Mucosa of rectum (tissue), 2 donors: ENCODE data around the gene DNAJC21.

ENCODE experiments used
- H3K27ac ChIP-seq, 2 donors: one replicate each; pipeline ENCODE4 v1.7.0; 2013; ENCODE audit warnings: inconsistent platforms in 2 of 2, low read depth in 2 of 2, low read length in 2 of 2
- H3K27me3 ChIP-seq, 2 donors: one replicate each; pipeline ENCODE4 v1.7.0; 2013; ENCODE audit warnings: low read length in 2 of 2; ENCODE audit not compliant: control insufficient read depth in 2 of 2, insufficient read depth in 2 of 2
- H3K36me3 ChIP-seq, 2 donors: one replicate each; pipeline ENCODE4 v1.7.0; 2013; ENCODE audit warnings: low read length in 2 of 2; ENCODE audit not compliant: control insufficient read depth in 2 of 2, insufficient read depth in 2 of 2
- H3K4me1 ChIP-seq, 2 donors: one replicate each; pipeline ENCODE4 v1.7.0; 2013; ENCODE audit warnings: low read length in 2 of 2, mild to moderate bottlenecking in 1 of 2; ENCODE audit not compliant: control insufficient read depth in 2 of 2, insufficient read depth in 2 of 2
- H3K4me3 ChIP-seq, 2 donors: one replicate each; pipeline ENCODE4 v1.7.0; 2013; ENCODE audit warnings: low read length in 2 of 2
- H3K9ac ChIP-seq, 2 donors: one replicate each; pipeline ENCODE4 v1.7.0; 2013; ENCODE audit warnings: low read length in 2 of 2, low read depth in 1 of 2, mild to moderate bottlenecking in 1 of 2
- H3K9me3 ChIP-seq, 2 donors: one replicate each; pipeline ENCODE4 v1.7.0; 2013; ENCODE audit warnings: low read length in 2 of 2; ENCODE audit not compliant: control insufficient read depth in 2 of 2
- donor health status: healthy.
- donor health status: Normal muscosa, but diverticular disease.

The DNAJC21 gene

DNA sequence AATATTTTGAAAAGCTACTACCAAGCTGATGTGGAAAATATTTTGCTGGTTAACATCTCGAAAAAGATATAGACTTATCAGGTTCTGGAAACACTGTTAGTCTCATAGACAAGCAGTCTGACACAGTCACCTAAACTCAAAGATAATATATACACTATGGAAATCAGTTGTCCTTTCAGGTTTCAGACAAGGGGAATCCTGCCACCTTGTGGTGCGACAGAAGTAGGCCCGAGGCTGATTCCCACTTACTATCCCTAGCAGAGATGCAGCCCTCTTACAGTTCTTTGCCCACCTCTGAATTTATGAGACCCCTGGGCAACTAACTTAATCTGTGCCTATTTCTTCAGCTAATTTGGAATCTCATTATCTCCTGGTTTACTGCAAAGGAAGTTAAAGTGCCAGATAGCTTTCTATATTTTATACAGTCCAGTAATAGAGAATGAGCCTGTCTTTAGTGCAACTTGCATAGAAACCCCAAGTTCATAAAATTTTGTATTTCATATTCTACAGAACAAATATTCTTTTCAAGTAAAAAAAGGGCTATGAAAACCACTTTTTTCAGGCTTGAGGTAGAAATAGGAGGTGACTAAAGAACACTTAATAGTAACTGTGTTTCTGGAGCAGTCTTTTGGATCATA is 31.0 kb upstream of the DNAJC21 start:
- Histone ChIP-seq H3K9ac (no peak overlapping the region), H3K36me3 (no peaks in the 10 kb centered on the region), H3K27ac (no peak overlapping the region), H3K9me3 (no peaks in the 10 kb centered on the region), H3K4me1 (peaks cover 0 to 2% of the 10 kb centered on the region in 2 donors), H3K27me3 (no peaks in the 10 kb centered on the region), H3K4me3 (no peak overlapping the region)

DNA sequence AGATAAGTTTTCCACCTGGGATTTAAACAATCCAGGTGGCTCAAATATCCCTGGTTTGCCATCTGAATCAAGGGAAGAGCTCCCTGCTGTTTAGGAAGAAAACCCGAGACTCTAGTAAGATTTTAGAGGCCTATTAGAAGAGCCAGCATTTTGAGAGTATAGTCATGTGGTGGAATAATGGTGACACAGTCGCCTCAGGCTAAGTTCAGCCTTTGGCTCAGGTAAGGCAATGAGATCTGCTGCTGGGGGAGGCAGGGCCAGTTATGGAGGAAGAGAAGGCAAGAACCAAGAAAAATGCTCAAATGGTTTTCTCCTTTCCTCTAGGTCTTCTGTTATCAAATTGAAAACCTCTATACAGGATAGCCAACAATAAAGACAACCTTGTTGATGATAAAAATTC is 30.3 kb upstream of the DNAJC21 start:
- peaks cover 0 to 2% of the 10 kb centered on the region in 2 donors for H3K4me1 ChIP-seq
- H3K9ac ChIP-seq = no peak overlapping the region
- H3K27me3 ChIP-seq = no peaks in the 10 kb centered on the region
- no peaks in the 10 kb centered on the region for H3K36me3 ChIP-seq
- H3K9me3 ChIP-seq = no peaks in the 10 kb centered on the region
- H3K4me3 ChIP-seq = no peak overlapping the region
- no peak overlapping the region for H3K27ac ChIP-seq

DNA sequence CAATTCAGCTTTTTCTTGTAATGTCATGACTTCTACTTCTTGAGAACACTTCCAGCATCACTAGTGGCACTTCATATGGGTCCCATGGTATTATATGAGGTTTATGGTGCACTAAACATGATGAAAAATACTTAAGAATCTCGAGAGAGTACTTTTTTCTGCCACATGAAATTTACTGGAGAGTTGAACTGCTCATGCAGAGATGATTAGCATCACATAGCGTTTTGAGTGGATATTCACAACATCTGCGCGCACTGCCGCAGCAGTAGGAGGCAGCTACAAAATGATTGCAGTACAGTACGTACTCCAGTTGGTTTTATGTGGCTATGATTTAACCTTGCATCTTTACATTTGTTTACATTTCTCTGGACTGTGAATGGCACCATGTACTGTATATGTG is 28.7 kb upstream of the DNAJC21 start:
- H3K27ac ChIP-seq = no peak overlapping the region
- H3K27me3 ChIP-seq = no peaks in the 10 kb centered on the region
- H3K36me3 ChIP-seq = no peaks in the 10 kb centered on the region
- H3K9me3 ChIP-seq = no peaks in the 10 kb centered on the region
- no peak overlapping the region for H3K9ac ChIP-seq
- peaks cover 0 to 2% of the 10 kb centered on the region in 2 donors for H3K4me1 ChIP-seq
- no peak overlapping the region for H3K4me3 ChIP-seq

DNA sequence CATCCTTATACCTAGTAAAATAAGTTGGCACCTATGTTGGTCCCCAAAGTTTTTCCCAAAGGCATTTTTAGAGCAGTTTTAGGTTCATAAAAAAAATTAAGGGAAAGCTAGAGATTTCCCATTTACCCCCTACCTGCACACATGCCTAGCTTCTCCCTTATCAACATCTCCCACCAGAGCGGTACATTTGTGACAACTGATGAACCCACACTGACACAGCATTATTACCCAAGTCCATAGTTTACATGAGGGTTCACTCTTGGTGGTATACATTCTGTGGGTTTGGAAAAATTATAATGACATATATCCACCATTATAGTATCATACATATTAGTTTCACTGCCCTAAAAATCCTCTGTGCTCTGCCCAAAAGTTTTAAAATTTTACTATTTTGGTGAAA is 26.1 kb upstream of the DNAJC21 start:
- Histone ChIP-seq H3K9ac (no peak overlapping the region), H3K36me3 (no peaks in the 10 kb centered on the region), H3K27me3 (no peaks in the 10 kb centered on the region), H3K4me1 (no peaks in the 10 kb centered on the region), H3K4me3 (no peak overlapping the region), H3K27ac (no peak overlapping the region), H3K9me3 (no peaks in the 10 kb centered on the region)

DNA sequence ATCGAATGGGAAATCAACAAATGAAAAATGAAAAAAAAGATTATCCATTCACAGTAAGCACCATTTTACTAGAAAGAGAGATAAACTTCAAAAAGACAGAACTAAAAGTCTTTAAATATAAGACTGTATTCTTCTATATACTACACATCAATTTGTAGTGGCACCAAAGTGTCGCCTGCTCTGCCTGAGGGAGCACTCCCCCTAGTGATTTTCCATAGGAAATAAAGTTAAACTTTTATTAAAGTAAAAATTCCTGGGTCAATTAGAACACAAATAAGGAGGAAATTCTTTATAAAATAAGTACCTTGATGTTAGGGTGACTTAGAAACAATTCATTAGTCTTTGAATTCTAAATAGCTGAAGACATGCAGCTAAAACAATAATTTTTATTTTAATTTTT is 23.8 kb upstream of the DNAJC21 start:
- no peaks in the 10 kb centered on the region for H3K4me1 ChIP-seq
- no peak overlapping the region for H3K9ac ChIP-seq
- no peak overlapping the region for H3K27ac ChIP-seq
- peaks cover 0 to 5% of the 10 kb centered on the region in 2 donors for H3K36me3 ChIP-seq
- H3K27me3 ChIP-seq = no peaks in the 10 kb centered on the region
- H3K4me3 ChIP-seq = no peak overlapping the region
- H3K9me3 ChIP-seq = no peaks in the 10 kb centered on the region

DNA sequence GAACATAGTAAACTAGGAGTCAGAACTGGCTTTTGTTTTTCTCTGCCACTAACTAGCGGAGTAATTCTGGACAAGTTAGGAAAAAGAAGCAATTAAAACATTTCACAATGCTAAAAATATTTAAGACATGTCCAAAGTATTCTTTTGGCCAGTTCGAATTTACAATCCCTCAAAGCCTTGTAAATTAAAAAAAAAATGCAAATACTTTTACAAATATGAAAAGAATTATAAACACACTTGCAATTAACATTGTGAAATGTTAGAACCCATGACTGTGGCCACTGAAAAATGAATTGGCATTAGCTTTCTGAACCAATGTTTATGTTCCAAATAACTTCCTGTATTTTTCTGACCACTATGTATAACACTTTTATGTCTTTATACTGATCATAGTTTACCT is 16.3 kb upstream of the DNAJC21 start:
- no peaks in the 10 kb centered on the region for H3K9me3 ChIP-seq
- no peak overlapping the region for H3K9ac ChIP-seq
- no peak overlapping the region for H3K27ac ChIP-seq
- no peak overlapping the region for H3K4me3 ChIP-seq
- peaks cover 17 to 24% of the 10 kb centered on the region in 2 donors for H3K4me1 ChIP-seq
- peaks cover 7 to 15% of the 10 kb centered on the region in 2 donors for H3K36me3 ChIP-seq
- no peaks in the 10 kb centered on the region for H3K27me3 ChIP-seq

DNA sequence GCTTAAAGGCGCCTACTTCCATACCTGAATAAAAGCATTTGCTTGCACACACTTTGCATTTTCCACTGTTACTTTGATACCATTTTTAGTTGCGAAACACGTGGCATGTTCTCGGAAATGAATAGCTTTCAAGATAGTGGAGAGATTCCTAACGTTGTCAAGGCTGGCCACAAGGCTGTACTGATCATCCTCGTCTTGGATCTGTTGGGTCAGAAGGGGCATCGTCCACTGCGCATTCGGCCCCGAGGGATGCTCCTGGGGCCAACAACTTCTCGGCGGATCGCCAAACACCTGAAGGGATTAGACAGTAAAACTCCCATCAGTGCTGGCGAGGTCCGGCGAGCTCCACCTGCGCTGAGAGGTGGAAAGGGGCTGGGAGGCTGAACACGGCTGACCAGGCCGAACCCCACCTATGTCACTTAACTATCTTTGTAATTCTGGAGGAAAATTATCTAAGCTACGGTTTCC is 14.7 kb upstream of the DNAJC21 start:
- Histone ChIP-seq H3K27me3 (no peaks in the 10 kb centered on the region), H3K4me1 (peaks cover 17 to 24% of the 10 kb centered on the region in 2 donors), H3K4me3 (peak overlapping the region; percentile 76 to 97), H3K36me3 (peaks cover 11 to 12% of the 10 kb centered on the region in 2 donors), H3K9me3 (no peaks in the 10 kb centered on the region), H3K27ac (peak overlapping the region; percentile 83 to 85), H3K9ac (peak overlapping the region; percentile 54 to 68)

DNA sequence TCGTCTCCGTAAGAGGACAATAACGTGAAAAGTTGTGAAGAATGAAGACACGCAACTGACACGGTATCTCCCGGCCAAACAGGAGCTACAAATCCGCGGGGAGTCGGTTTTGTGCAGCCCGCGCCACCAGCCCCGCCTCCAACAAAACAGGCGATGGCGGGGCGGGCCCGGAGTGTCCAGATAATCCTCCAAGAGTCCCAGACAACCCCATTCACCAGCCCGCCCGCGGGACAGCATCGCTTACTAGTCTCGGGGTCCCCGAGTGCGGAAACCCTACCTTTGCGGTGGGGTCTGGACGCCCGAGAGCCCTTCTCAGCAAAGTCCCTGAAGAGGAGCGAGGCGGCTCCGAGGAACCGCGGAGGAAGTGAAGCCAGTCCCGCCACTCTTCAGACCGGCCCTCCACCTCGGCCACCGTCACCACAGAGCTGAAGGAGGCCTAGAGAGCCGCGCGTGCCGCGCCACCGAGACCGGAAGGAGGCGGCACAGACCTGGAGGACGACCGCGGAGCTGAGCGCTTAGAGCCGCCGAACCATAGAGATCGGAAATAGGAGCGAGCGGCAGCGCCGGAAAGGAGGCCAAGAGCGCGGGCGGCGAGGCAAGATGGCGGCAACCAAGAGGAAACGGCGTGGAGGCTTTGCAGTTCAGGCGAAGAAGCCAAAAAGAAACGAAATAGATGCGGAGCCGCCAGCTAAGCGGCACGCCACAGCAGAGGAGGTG is 14.1 kb upstream of the DNAJC21 start, which contains the start of the genes BRIX1 and RAD1:
Gene BRIX1 (plus strand): TSS at position 573 of the 717 bp plus-strand sequence. CDS start 28 bp downstream, at position 601.
Gene RAD1 (minus strand): TSS at position 366 of the 717 bp plus-strand sequence. CDS start 612 bp downstream, outside the sequence.
- Histone ChIP-seq H3K27me3 (no peaks in the 10 kb centered on the region), H3K9me3 (no peaks in the 10 kb centered on the region), H3K4me1 (peaks cover 17 to 24% of the 10 kb centered on the region in 2 donors), H3K27ac (peak within 1 kb of the TSS; percentile 83 to 85), H3K9ac (peak within 1 kb of the TSS; percentile 68 to 89), H3K4me3 (peak within 1 kb of the TSS; percentile 76 to 97), H3K36me3 (peaks cover 12% of the 10 kb centered on the region in 2 donors)

DNA sequence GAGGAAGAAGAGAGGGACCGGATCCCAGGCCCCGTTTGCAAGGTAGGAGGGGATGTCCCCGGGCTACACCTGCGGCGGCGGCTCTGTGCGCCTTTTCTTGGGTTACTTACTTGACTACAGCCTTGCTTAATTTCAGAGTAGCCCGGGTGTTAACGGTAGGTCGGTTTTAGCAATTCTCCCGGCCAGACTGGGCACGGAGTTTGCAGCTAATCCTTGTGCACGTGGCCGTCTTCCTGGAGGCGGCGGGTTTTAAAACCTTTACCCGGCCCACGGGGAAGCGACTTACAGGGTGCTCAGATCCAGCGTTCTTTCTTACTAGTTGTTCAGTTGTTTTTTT is 13.5 kb upstream of the DNAJC21 start:
- H3K4me1 ChIP-seq = peaks cover 17 to 24% of the 10 kb centered on the region in 2 donors
- peaks cover 10 to 14% of the 10 kb centered on the region in 2 donors for H3K36me3 ChIP-seq
- no peaks in the 10 kb centered on the region for H3K27me3 ChIP-seq
- peak overlapping the region; percentile 34 to 83 for H3K27ac ChIP-seq
- peak overlapping the region; percentile 68 to 89 for H3K9ac ChIP-seq
- H3K4me3 ChIP-seq = peak overlapping the region; percentile 76 to 97
- H3K9me3 ChIP-seq = no peaks in the 10 kb centered on the region

DNA sequence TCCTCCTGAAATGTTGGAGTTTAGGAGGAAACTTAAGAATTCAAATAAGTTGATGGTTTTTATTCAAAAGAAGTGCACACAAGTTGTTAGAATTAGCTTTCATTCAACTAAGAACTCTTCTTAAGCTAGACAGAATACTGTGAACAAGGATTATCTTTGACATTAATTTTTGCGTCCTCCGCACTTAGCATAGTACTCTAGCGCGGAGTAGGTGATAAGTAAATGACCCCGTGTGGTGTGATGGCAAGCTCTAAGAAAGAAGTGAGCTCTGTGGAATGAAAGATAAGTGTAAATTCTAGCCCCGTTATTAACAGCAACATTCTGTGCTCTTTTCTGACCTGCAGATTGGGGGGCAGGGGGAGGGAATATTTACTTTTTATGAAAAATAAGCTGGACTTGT is 12.8 kb upstream of the DNAJC21 start:
- Histone ChIP-seq H3K36me3 (peaks cover 7 to 14% of the 10 kb centered on the region in 2 donors), H3K27ac (no peak overlapping the region), H3K4me3 (peak overlapping the region; percentile 76 to 97), H3K4me1 (peaks cover 17 to 24% of the 10 kb centered on the region in 2 donors), H3K9me3 (no peaks in the 10 kb centered on the region), H3K9ac (peak overlapping the region; percentile 68 to 89), H3K27me3 (no peaks in the 10 kb centered on the region)
